Trophoblast cell (in vitro differentiated cells and primary cell): ENCODE results near the gene CYSTM1.

Experiments
- DNase-seq, 2 donors: peaks; one replicate each; pipeline ENCODE4 v3.0.0-alpha.2; 2016
- H2AFZ ChIP-seq: 2 replicates; pipeline ENCODE4 v1.6.1; 2013; ENCODE audit warnings: low read length, moderate library complexity, mild to moderate bottlenecking; ENCODE audit not compliant: insufficient read depth, poor library complexity
- H2AK5ac ChIP-seq: 2 replicates; pipeline ENCODE4 v1.6.1; 2013; ENCODE audit warnings: mild to moderate bottlenecking, low read length
- H2BK120ac ChIP-seq: 2 replicates; pipeline ENCODE4 v1.6.1; 2013; ENCODE audit warnings: low read length, mild to moderate bottlenecking, moderate library complexity; ENCODE audit not compliant: insufficient read depth, poor library complexity
- H2BK12ac ChIP-seq: 2 replicates; pipeline ENCODE4 v1.6.1; 2013; ENCODE audit warnings: mild to moderate bottlenecking, low read length, moderate library complexity
- H2BK5ac ChIP-seq: 2 replicates; pipeline ENCODE4 v1.6.1; 2013; ENCODE audit warnings: low read length, low read depth, moderate library complexity, mild to moderate bottlenecking; ENCODE audit not compliant: poor library complexity
- H3K14ac ChIP-seq: 2 replicates; pipeline ENCODE4 v1.6.1; 2013; ENCODE audit warnings: mild to moderate bottlenecking, low read length
- H3K18ac ChIP-seq: 2 replicates; pipeline ENCODE4 v1.6.1; 2013; ENCODE audit warnings: mild to moderate bottlenecking, low read length
- H3K23ac ChIP-seq: 2 replicates; pipeline ENCODE4 v1.6.1; 2013; ENCODE audit warnings: low read length
- H3K27ac ChIP-seq: 2 replicates; pipeline ENCODE4 v1.5.1; 2013; ENCODE audit warnings: low read depth, mild to moderate bottlenecking, inconsistent platforms, low read length, moderate library complexity
- H3K27me3 ChIP-seq: 2 replicates; pipeline ENCODE4 v1.6.1; 2013; ENCODE audit warnings: inconsistent platforms, mild to moderate bottlenecking, low read length, moderate library complexity; ENCODE audit not compliant: insufficient read depth
- H3K36me3 ChIP-seq, 2 experiments: 1 replicate in 1 of 2; 2 replicates in 1 of 2; pipeline ENCODE4 v1.6.1; 2013; ENCODE audit warnings: low read length in 2 of 2, mild to moderate bottlenecking in 2 of 2, moderate library complexity in 1 of 2; ENCODE audit not compliant: insufficient read depth in 2 of 2, control insufficient read depth in 1 of 2
- H3K4ac ChIP-seq: 2 replicates; pipeline ENCODE4 v1.6.1; 2013; ENCODE audit warnings: low read depth, mild to moderate bottlenecking, low read length, moderate library complexity
- H3K4me1 ChIP-seq, 2 experiments: 1 replicate in 1 of 2; 2 replicates in 1 of 2; pipeline ENCODE4 v1.6.1; 2013; ENCODE audit warnings: low read length in 2 of 2, mild to moderate bottlenecking in 2 of 2, moderate library complexity in 1 of 2; ENCODE audit not compliant: insufficient read depth in 2 of 2, control insufficient read depth in 1 of 2
- H3K4me2 ChIP-seq: 2 replicates; pipeline ENCODE4 v1.6.1; 2013; ENCODE audit warnings: inconsistent platforms, mild to moderate bottlenecking, low read length, moderate library complexity
- H3K4me3 ChIP-seq: 2 replicates; pipeline ENCODE4 v1.5.1; 2013; ENCODE audit warnings: mild to moderate bottlenecking, low read depth, low read length, inconsistent platforms
- H3K79me1 ChIP-seq: one replicate; pipeline ENCODE4 v1.6.1; 2013; ENCODE audit warnings: low read length
- H3K79me2 ChIP-seq: 2 replicates; pipeline ENCODE4 v1.6.1; 2013; ENCODE audit warnings: low read length, mild to moderate bottlenecking; ENCODE audit not compliant: control insufficient read depth, insufficient read depth, poor library complexity
- H3K9ac ChIP-seq: 2 replicates; pipeline ENCODE4 v1.6.1; 2013; ENCODE audit warnings: mild to moderate bottlenecking, low read length
- H3K9me3 ChIP-seq: 2 replicates; pipeline ENCODE4 v1.6.1; 2013; ENCODE audit warnings: low read depth, mild to moderate bottlenecking, control low read depth, inconsistent platforms, low read length; ENCODE audit not compliant: insufficient read depth
- H4K12ac ChIP-seq: 2 replicates; pipeline ENCODE4 v1.6.1; 2013; ENCODE audit warnings: low read depth, mild to moderate bottlenecking, low read length, moderate library complexity
- H4K8ac ChIP-seq: 2 replicates; pipeline ENCODE4 v1.6.1; 2013; ENCODE audit warnings: low read depth, mild to moderate bottlenecking, low read length, moderate library complexity
- H4K91ac ChIP-seq: one replicate; pipeline ENCODE4 v1.6.1; 2013; ENCODE audit warnings: low read depth, mild to moderate bottlenecking, low read length, moderate library complexity
- WGBS: extraction: QIAGEN DNeasy Blood & Tissue Kit; methylation state at CpG from one replicate; pipeline ENCODE4 v1.1.7; 2013; ENCODE audit warnings: missing lambda C conversion rate; ENCODE audit not compliant: insufficient read length, insufficient coverage; ENCODE audit errors: extremely low coverage; 5-methylcytosine and 5-hydroxymethylcytosine counted together

Gene CYSTM1

DNA sequence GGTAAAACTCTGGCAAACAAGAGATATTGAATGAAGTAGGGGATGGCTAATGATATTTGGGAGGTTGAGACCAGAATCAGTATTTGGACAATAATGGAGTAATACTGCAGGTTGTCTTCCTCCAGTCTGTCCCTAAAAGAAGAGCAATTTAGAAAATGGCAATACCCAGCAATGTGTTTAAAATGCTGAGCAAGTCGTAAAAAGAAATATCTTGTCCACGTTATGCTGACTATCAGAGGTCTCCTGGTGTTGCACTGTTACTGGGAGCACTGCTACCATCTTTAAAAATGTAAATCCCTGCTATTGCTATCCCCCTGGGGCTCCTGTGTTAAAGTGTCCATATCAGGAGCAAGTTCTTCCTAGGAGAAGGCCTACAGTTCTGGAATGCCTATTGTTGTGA lies 10.4 kb downstream of the CYSTM1 start:
- no peak overlapping the region for H3K4me2 ChIP-seq
- no peak for DNase-seq
- no peaks in the 10 kb centered on the region for H3K79me2 ChIP-seq
- no peak overlapping the region for H3K14ac ChIP-seq
- no peaks in the 10 kb centered on the region for H3K4me1 ChIP-seq
- H4K8ac ChIP-seq: no peak overlapping the region
- H3K18ac ChIP-seq: no peak overlapping the region
- no peak overlapping the region for H3K4ac ChIP-seq
- no peak overlapping the region for H3K23ac ChIP-seq
- no peak overlapping the region for H3K4me3 ChIP-seq
- H2BK5ac ChIP-seq: no peak overlapping the region
- no peak overlapping the region for H2BK12ac ChIP-seq
- no peak overlapping the region for H2BK120ac ChIP-seq
- no peaks in the 10 kb centered on the region for H3K9me3 ChIP-seq
- H4K91ac ChIP-seq: no peak overlapping the region
- WGBS: no CpG with 5 or more reads among the region's 2 CpGs
- H3K9ac ChIP-seq: no peak overlapping the region
- H4K12ac ChIP-seq: no peak overlapping the region
- no peak overlapping the region for H3K27ac ChIP-seq
- H3K79me1 ChIP-seq: no peaks in the 10 kb centered on the region
- no peaks in the 10 kb centered on the region for H3K27me3 ChIP-seq
- no peak overlapping the region for H2AFZ ChIP-seq
- no peak overlapping the region for H2AK5ac ChIP-seq
- H3K36me3 ChIP-seq: no peaks in the 10 kb centered on the region

DNA sequence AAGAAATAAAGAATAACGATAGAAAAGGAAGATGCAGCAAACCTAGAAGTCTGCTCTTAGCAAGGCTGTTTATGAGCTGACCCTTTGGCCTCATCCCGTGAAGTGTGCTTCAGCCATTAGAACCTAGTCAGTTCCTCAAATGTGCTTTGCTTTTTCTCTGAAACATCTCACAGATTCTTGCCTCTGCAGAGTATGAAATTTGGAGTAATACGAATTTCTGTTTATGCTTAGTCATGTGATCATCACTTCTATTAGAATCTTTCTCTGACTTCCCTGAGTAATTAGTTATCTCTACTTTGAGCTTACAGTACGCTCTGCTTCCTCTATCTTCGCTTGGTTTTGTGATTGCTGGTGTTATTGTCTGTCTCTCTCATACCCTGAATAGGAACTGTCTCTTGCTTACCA lies 11.3 kb downstream of the CYSTM1 start:
- no peaks in the 10 kb centered on the region for H3K27me3 ChIP-seq
- H4K8ac ChIP-seq: no peak overlapping the region
- no peak overlapping the region for H2BK5ac ChIP-seq
- no peaks in the 10 kb centered on the region for H3K9me3 ChIP-seq
- H3K4me1 ChIP-seq: no peaks in the 10 kb centered on the region
- no peak overlapping the region for H4K12ac ChIP-seq
- H3K14ac ChIP-seq: no peak overlapping the region
- no peak overlapping the region for H3K9ac ChIP-seq
- no peak overlapping the region for H3K18ac ChIP-seq
- no peak overlapping the region for H3K27ac ChIP-seq
- no peak overlapping the region for H2AFZ ChIP-seq
- H2AK5ac ChIP-seq: no peak overlapping the region
- no peak overlapping the region for H4K91ac ChIP-seq
- H3K4me2 ChIP-seq: no peak overlapping the region
- no peaks in the 10 kb centered on the region for H3K79me2 ChIP-seq
- no peak for DNase-seq
- H3K4ac ChIP-seq: no peak overlapping the region
- H3K36me3 ChIP-seq: no peaks in the 10 kb centered on the region
- H3K23ac ChIP-seq: no peak overlapping the region
- no peak overlapping the region for H2BK12ac ChIP-seq
- no peaks in the 10 kb centered on the region for H3K79me1 ChIP-seq
- no peak overlapping the region for H2BK120ac ChIP-seq
- no CpG with 5 or more reads among the region's 5 CpGs for WGBS
- H3K4me3 ChIP-seq: no peak overlapping the region

DNA sequence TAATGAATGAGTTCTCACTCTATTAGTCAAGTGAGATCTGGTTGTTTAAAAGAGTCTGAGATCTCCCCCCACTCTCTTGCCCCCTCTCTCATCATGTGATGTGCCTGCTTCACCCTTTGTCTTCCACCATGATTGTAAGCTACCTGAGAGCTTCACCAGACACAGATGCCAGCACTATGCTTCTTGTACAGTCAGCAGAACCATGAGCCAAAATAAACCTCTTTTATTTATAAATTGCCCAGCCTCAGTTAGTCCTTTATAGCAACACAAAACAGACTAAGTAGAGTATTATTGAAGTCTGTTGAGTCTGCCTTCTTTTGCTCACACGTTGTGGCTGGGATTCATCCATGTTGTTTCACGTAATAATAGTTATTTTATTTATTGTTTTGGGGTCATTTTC lies 14.3 kb downstream of the CYSTM1 start:
- Histone ChIP-seq H3K27ac (no peak overlapping the region), H3K36me3 (no peaks in the 10 kb centered on the region), H2AK5ac (no peak overlapping the region), H4K91ac (no peak overlapping the region), H3K4me2 (no peak overlapping the region), H3K79me2 (no peaks in the 10 kb centered on the region), H3K9me3 (no peaks in the 10 kb centered on the region), H3K23ac (no peak overlapping the region), H3K4me3 (no peak overlapping the region), H2BK120ac (no peak overlapping the region), H3K9ac (no peak overlapping the region), H2BK5ac (no peak overlapping the region), H3K27me3 (no peaks in the 10 kb centered on the region), H4K12ac (no peak overlapping the region), H2AFZ (no peak overlapping the region), H3K18ac (no peak overlapping the region), H3K14ac (no peak overlapping the region), H4K8ac (no peak overlapping the region), H3K79me1 (no peaks in the 10 kb centered on the region), H3K4ac (no peak overlapping the region), H2BK12ac (no peak overlapping the region), H3K4me1 (no peaks in the 10 kb centered on the region)
- DNase-seq: no peak
- WGBS: no CpG with 5 or more reads among the region's 2 CpGs

DNA sequence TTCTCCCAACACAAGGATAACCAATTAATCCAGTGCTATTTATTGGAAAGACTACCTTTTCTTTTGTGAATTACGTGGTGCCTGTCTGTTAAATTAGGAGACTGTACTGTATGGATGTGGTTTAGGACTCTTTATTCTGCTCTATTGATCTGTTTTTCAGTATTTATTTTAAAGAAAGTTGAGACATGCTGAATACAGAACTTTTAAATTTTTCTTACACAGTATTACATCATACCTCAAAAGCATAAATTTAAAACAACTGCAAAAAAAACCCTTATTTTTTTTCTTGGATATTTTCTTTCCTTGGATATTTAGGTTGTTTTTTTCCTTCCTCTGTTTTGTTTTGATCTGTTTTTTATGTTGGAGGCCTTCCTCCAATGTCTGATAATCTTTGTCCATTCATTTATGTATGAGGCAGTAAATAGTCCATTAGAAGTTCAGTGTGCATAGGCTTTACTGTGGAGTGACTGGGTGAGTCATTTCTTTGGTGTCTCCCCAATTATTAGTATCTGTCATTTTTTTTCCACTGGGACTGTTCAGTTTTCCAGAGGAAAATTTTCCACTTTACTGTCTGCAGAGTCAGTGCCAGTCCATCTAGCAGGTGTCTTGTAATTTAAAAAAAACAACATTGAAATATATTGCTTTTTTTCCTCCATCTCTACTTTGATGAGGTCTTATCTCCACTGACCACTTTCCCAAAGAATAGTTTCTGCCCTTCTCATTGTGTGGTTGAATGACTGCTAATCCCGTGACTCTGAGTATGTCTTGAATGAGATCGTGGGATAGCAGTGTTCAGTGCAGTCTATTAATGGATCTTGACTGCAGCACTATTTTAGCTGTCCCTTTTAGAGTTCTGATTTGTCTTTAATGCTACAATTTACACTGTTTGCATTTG lies 15.2 kb downstream of the CYSTM1 start:
- peak in 1 of 2 donors; percentile 21 for DNase-seq
- Histone ChIP-seq H2BK5ac (no peak overlapping the region), H3K79me2 (no peaks in the 10 kb centered on the region), H3K4ac (no peak overlapping the region), H3K4me3 (no peak overlapping the region), H3K9ac (no peak overlapping the region), H3K27me3 (no peaks in the 10 kb centered on the region), H4K8ac (no peak overlapping the region), H2AK5ac (no peak overlapping the region), H2BK12ac (no peak overlapping the region), H3K18ac (no peak overlapping the region), H2AFZ (no peak overlapping the region), H3K4me1 (no peaks in the 10 kb centered on the region), H3K36me3 (no peaks in the 10 kb centered on the region), H3K14ac (no peak overlapping the region), H3K23ac (no peak overlapping the region), H4K12ac (no peak overlapping the region), H3K4me2 (no peak overlapping the region), H2BK120ac (no peak overlapping the region), H3K79me1 (no peaks in the 10 kb centered on the region), H4K91ac (no peak overlapping the region), H3K9me3 (no peaks in the 10 kb centered on the region), H3K27ac (no peak overlapping the region)
- no CpG with 5 or more reads among the region's 3 CpGs for WGBS
